Uterus (tissue), 2 donors: ENCODE data around the gene ASCC1.

Experiments used
- POLR2A ChIP-seq, 2 donors: fragments of 450-650 bp; IDR thresholded peaks; one replicate each; pipeline ENCODE4 v1.6.1; 2016; ENCODE audit warnings: antibody characterized with exemption in 2 of 2, mild to moderate bottlenecking in 1 of 2, moderate library complexity in 1 of 2
- TF ChIP-seq, protein P1 (sequence below), 4 experiments: fragments of 200-600 bp in 2 of 4; fragments of 450-650 bp in 2 of 4; sonication (generic) in 2 of 4; IDR thresholded peaks; one replicate each; pipeline ENCODE4 v1.5.1; 2016 to 2019; ENCODE audit warnings: antibody characterized with exemption in 4 of 4, mild to moderate bottlenecking in 2 of 4, moderate library complexity in 1 of 4

DNA sequence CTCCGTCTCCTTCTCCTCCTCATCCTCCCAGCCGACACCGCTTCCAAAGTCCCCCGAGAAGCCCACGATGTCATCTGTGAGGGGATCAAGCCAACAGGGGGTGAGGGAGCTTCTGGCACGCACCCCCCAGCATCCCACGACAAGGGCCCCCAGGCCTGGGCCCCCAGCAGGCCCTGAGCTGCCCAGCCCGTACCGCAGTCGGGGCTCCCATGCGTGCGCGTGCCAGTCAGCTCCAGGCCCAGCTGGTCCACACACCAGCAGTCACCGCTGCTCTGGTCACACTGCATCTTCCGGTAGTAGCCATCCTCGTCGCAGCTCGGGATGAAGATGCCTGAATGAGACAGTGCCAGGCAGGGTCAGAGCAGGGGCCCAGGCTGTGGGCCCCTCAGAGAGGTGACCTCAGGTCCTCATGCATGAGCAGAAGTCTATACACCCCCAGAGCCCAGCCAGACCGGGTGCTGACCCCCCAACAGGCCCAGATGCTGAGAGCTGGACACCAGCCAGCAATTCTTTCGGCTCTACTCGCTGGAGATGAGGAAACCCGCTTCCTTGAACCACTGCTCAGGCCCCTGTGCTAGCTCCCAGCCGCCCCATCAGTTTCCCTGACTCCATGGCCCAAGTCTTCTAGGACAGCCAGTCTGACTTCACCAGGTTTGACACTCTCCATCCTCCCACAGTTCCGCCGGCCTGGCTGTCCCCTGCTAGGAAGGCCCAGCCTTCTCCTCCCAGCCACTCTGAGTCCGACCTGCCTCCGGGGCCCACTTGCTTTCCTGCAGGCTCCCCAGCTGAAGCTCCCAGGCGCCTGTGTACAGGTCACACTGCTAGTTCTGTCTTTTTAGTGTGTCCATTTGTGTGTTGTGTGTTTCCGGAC is 153.0 kb downstream of the ASCC1 start:
- TF ChIP-seq, protein P1, sequence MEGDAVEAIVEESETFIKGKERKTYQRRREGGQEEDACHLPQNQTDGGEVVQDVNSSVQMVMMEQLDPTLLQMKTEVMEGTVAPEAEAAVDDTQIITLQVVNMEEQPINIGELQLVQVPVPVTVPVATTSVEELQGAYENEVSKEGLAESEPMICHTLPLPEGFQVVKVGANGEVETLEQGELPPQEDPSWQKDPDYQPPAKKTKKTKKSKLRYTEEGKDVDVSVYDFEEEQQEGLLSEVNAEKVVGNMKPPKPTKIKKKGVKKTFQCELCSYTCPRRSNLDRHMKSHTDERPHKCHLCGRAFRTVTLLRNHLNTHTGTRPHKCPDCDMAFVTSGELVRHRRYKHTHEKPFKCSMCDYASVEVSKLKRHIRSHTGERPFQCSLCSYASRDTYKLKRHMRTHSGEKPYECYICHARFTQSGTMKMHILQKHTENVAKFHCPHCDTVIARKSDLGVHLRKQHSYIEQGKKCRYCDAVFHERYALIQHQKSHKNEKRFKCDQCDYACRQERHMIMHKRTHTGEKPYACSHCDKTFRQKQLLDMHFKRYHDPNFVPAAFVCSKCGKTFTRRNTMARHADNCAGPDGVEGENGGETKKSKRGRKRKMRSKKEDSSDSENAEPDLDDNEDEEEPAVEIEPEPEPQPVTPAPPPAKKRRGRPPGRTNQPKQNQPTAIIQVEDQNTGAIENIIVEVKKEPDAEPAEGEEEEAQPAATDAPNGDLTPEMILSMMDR (IDR thresholded peaks at IDR 0.05): no peak
- TF ChIP-seq POLR2A (IDR thresholded peaks at IDR 0.05): no peak
